Activated B cell treated with CpG ODN at 0.5 μM for 24 hours (primary cell): ENCODE results near the gene MXRA7. TPM values are rescaled to one million over a fixed set of nuclear protein-coding genes. Genes with fewer than 3 reads are reported as not detected.

ENCODE experiments used
- ATAC-seq: fragments of 200-7000 bp; cut with Tn5 transposase; one replicate; pipeline ENCODE4 v1.10.0; 2021; ENCODE audit warnings: low read depth, mild to moderate bottlenecking, moderate library complexity
- CTCF ChIA-PET: fragments of 350-600 bp; sonication (Branson Sonifier 250); formaldehyde crosslinking; loops from one replicate; lab custom pipeline; 2021; ENCODE audit warnings: antibody characterized with exemption; lab: Charles Lee
- POLR2A ChIA-PET: fragments of 350-600 bp; sonication (Branson Sonifier 250); formaldehyde crosslinking; loops from one replicate; lab custom pipeline; 2021; ENCODE audit warnings: antibody characterized with exemption; lab: Charles Lee
- DNase-seq: peaks from one replicate; pipeline ENCODE4 v3.0.0; 2022
- H3K27ac Mint-ChIP-seq: one replicate; pipeline ENCODE4 v1.8.0; 2020; ENCODE audit warnings: mixed read lengths
- H3K27me3 Mint-ChIP-seq: one replicate; pipeline ENCODE4 v1.8.0; 2021; ENCODE audit warnings: mixed read lengths
- H3K36me3 Mint-ChIP-seq: one replicate; pipeline ENCODE4 v1.8.0; 2021; ENCODE audit warnings: low read depth, mixed read lengths
- H3K4me1 Mint-ChIP-seq: one replicate; pipeline ENCODE4 v1.8.0; 2021; ENCODE audit warnings: mixed read lengths
- H3K4me3 Mint-ChIP-seq: one replicate; pipeline ENCODE4 v1.8.0; 2020; ENCODE audit warnings: mild to moderate bottlenecking, mixed read lengths
- H3K9me3 Mint-ChIP-seq: one replicate; pipeline ENCODE4 v1.8.0; 2020; ENCODE audit warnings: mixed read lengths
- CTCF ChIP-seq: fragments of 200-600 bp; IDR thresholded peaks from one replicate; pipeline ENCODE4 v1.8.0; 2022; ENCODE audit warnings: antibody characterized with exemption, mild to moderate bottlenecking
- intact Hi-C: fragments of 100-400 bp; cut with micrococcal nuclease; formaldehyde crosslinking; loops from one replicate; pipeline ENCODE4 v1.15.1; 2024
- total RNA-seq: library from RNA; stranded (reverse); gene quantifications from 2 replicates; pipeline ENCODE4 v1.2.3, GENCODE V29; 2022

MXRA7 gene
- total RNA-seq, 1 donor from 2014 or later, result 13.5 TPM

- Mint-ChIP-seq H3K4me1 (no peaks in the 10 kb centered on the region), H3K36me3 (peaks cover 2% of the 10 kb centered on the region), H3K9me3 (no peaks in the 10 kb centered on the region), H3K4me3 (no peak overlapping the region), H3K27me3 (no peaks in the 10 kb centered on the region), H3K27ac (no peak overlapping the region)
- ATAC-seq (no peak), DNase-seq (no peak)
- CTCF ChIA-PET, result no interaction called here
- POLR2A ChIA-PET, result no interaction called here
- intact Hi-C loops, result no loop called here
- no peak for TF ChIP-seq CTCF
These were observed 26.0 kb downstream of the MXRA7 start for GRCh38 chr17:76684756-76685155.

- TF ChIP-seq CTCF, result no peak
- DNase-seq (no peak), ATAC-seq (no peak)
- Mint-ChIP-seq H3K36me3 (peaks cover 2% of the 10 kb centered on the region), H3K4me3 (no peak overlapping the region), H3K4me1 (no peaks in the 10 kb centered on the region), H3K9me3 (no peaks in the 10 kb centered on the region), H3K27me3 (no peaks in the 10 kb centered on the region), H3K27ac (no peak overlapping the region)
- intact Hi-C loops, result no loop called here
- CTCF ChIA-PET, result no interaction called here
- POLR2A ChIA-PET, result no interaction called here
These were observed 26.6 kb downstream of the MXRA7 start for GRCh38 chr17:76683921-76684745.

GRCh38 chr17:76683011-76683755, 27.6 kb downstream of the MXRA7 start:
- Mint-ChIP-seq H3K27ac (no peak overlapping the region), H3K4me3 (no peak overlapping the region), H3K4me1 (no peaks in the 10 kb centered on the region), H3K36me3 (peaks cover 2% of the 10 kb centered on the region), H3K9me3 (no peaks in the 10 kb centered on the region), H3K27me3 (no peaks in the 10 kb centered on the region)
- intact Hi-C loops, result no loop called here
- ATAC-seq (no peak), DNase-seq (no peak)
- CTCF ChIA-PET, result no interaction called here
- POLR2A ChIA-PET, result no interaction called here
- no peak for TF ChIP-seq CTCF

GRCh38 chr17:76682296-76682695, 28.5 kb downstream of the MXRA7 start:
- no peak overlapping the region for H3K27ac Mint-ChIP-seq
- ChIA-PET CTCF (interaction anchor here (0.6 to 2.1 kb wide), 8 partner anchors 11 to 1391 kb away, joined by 3 to 8 read pairs (median 4); no protein-coding TSS in a partner anchor), POLR2A (interaction anchor here (0.5 to 1.3 kb wide), 2 partner anchors 11 to 734 kb away, joined by 4 to 6 read pairs; no protein-coding TSS in a partner anchor)
- ATAC-seq (no peak), DNase-seq (no peak)
- H3K27me3 Mint-ChIP-seq, result no peaks in the 10 kb centered on the region
- peaks cover 2% of the 10 kb centered on the region for H3K36me3 Mint-ChIP-seq
- no peak for TF ChIP-seq CTCF
- intact Hi-C loops, result no loop called here
- H3K9me3 Mint-ChIP-seq, result no peaks in the 10 kb centered on the region
- no peak overlapping the region for H3K4me3 Mint-ChIP-seq
- H3K4me1 Mint-ChIP-seq, result no peaks in the 10 kb centered on the region
